Esophagus muscularis mucosa (tissue), 3 donors: ENCODE measurements around the gene RASAL2.

Experiments
- POLR2A ChIP-seq: fragments of 450-650 bp; IDR thresholded peaks from one replicate; pipeline ENCODE4 v1.6.1; 2017; ENCODE audit warnings: antibody characterized with exemption, moderate library complexity, mild to moderate bottlenecking, low read depth
- TF ChIP-seq, protein P1 (sequence below), 3 experiments: fragments of 200-600 bp in 2 of 3; fragments of 450-650 bp in 1 of 3; sonication (generic) in 2 of 3; IDR thresholded peaks; one replicate each; pipeline ENCODE4 v1.5.1; 2017 to 2019; ENCODE audit warnings: antibody characterized with exemption in 3 of 3, mild to moderate bottlenecking in 2 of 3, moderate library complexity in 1 of 3

DNA sequence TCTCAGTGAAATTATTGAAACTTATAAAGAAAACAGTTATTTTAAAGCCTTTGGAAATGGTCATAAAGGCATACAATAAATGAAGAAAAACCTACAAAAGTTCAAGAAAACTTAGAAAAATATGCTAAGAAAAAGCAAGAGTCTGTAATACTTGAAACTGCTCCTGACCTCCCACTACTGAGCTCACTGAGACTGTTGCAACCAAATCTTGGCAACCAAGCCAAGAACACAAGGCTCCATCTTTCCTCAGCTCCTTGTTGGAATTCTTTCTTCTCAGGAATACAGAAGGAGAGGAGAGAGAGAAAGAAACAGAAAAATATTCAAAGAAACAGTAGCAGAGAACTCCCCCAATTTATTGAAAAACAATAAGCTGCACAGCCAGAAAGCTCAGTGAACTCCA, 160.5 kb downstream of the RASAL2 start:
- TF ChIP-seq, protein P1, sequence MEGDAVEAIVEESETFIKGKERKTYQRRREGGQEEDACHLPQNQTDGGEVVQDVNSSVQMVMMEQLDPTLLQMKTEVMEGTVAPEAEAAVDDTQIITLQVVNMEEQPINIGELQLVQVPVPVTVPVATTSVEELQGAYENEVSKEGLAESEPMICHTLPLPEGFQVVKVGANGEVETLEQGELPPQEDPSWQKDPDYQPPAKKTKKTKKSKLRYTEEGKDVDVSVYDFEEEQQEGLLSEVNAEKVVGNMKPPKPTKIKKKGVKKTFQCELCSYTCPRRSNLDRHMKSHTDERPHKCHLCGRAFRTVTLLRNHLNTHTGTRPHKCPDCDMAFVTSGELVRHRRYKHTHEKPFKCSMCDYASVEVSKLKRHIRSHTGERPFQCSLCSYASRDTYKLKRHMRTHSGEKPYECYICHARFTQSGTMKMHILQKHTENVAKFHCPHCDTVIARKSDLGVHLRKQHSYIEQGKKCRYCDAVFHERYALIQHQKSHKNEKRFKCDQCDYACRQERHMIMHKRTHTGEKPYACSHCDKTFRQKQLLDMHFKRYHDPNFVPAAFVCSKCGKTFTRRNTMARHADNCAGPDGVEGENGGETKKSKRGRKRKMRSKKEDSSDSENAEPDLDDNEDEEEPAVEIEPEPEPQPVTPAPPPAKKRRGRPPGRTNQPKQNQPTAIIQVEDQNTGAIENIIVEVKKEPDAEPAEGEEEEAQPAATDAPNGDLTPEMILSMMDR (IDR thresholded peaks at IDR 0.05), result no peak
- TF ChIP-seq POLR2A, result no peak
